Fibroblast of skin of right biceps (primary cell): ENCODE data around the gene SCAANT1.

ENCODE experiments used
- DNase-seq: peaks from one replicate; pipeline ENCODE4 v3.0.0-alpha.2; 2013

Gene SCAANT1

DNA sequence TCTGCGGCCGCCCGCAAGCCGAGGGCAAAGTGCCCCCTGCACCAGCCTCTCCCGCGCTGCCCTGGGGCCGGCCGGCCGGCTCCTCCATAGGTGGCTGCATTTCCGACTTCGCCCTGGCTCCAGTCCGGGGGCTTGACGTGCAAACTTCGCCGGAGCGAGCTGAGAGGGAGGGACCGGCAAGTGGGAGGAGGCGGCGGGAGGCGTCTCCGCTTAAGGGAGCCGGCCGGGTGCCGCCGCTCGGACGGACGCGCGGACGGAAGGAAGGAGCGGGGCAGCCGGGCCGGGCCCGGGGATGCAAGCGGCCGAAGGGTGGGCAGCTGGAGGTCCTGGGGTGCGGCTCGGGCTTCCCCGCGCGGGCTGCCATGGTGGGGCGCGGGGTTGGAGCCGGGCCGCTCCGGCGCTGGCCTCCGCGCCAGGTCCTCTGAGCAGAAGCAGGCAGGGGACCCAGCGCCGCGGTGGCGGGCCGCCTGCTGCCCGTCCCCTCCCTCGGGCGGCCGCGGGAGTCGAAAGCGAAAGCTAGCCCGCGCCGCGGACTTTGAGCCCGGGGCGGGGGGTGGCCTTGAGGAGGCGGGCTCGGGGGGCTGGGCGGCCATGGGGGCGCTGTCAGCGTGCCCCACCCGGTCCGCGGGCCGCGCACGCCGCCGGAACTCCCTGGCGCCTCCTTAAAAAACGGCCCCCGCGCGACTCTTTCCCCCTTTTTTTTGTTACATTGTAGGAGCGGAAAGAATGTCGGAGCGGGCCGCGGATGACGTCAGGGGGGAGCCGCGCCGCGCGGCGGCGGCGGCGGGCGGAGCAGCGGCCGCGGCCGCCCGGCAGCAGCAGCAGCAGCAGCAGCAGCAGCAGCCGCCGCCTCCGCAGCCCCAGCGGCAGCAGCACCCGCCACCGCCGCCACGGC is at the start of gene SCAANT1:
Gene SCAANT1 (minus strand): TSS at position 511 of the 895 bp plus-strand sequence.
- peak; percentile 92 for DNase-seq

DNA sequence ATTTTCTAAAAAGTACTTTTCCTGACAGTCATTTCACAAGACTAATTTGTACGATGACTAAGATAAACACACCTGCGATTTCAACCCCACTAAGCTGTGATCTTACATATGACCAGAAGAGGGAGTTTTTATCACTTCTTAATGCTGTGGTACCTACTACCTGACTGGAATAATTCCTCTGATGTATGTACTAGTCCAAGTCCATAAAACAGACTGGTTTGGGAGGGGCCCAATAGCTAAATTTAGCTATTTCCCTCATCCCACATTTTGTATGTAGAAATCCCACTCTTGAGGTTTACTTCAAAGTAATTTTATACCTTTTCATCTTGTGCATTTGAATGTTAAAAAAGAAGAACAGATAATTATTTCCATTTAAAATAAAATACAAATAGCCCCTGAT is 49.7 kb upstream of the SCAANT1 start:
- no peak for DNase-seq

DNA sequence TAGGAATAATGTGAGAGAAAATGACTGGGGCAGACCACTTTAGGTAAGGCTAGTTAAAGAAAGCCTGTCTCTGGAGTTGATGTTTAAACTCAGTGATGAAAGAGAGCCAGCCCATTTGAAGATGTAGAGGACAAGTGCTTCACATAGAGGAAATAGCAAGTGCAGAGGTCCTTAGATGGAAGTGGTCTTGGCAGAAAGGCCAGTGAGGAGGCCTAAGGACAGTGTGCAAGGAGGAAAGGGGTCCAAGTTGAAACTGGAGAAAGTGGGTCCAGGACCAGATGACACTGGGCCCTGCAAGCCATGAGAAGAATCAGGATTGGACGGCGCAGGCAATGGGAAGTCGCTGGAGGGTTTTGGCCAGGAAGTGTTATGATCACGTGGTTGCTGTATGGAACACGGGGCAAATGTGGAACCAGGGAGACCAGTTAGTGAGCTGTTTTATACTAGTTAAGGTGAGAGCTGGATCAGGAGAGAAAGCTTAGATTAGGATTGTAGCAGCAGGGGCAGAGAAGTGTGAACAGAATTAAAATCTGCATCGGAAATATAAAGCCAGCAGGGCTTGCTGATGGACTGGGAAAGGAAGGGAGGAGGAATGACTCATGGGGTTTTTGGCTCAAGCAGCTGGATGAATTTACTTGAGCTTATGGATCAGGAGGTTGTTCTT is 48.0 kb upstream of the SCAANT1 start:
- DNase-seq, result peak; percentile 68

DNA sequence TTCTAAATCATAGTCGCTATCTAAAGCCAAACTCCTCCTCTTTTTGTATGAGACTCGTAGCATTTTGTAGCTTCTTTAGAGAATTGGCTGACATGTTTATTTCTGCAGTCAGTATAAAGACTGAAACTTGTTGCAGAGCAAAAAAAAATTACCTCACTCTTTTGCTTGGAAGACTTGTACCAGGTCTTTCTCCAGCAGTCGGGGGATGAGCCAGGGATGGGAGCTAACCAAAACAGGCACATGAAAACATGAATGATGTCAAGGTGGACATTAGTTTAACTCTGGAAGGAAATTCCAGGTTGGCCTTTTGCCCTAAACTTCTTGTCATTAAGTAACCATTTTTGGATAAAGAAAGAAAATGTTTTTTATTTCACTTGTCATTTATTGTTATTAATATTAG is 47.0 kb upstream of the SCAANT1 start:
- no peak for DNase-seq

GRCh38 chr3:63955830-63956545 is 43.8 kb upstream of the SCAANT1 start:
- no peak for DNase-seq

DNA sequence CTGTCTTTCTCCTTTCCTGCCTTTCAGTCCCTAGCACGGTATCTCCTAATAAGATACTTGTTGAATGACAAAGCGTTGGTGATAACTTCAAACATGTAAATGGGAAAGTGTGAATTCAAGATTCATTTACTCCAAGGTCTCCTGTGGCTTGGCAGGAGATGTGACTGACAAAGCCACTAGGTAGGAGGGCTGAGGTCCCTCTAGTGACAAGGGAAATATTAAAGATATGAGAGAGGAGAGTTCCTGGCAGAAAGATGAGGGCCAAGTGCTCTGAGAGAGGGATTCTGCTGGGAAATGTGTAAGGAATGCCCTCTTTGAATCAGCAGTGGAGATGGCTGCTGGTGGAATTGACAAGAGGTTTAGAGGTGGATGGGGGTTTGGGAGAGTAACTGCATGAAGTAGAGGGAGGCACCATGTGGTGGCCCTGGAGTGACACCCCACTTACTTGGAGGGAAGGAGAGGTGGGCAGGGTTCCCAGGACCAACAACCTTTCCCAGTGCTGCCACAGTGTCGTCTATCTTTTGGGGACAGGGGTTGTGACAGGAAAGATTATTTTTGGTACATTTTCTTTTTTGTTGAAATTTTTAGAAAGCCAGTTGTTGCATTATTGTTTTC is 43.0 kb upstream of the SCAANT1 start:
- no peak for DNase-seq

GRCh38 chr3:63954182-63954581 is 42.0 kb upstream of the SCAANT1 start:
- no peak for DNase-seq

DNA sequence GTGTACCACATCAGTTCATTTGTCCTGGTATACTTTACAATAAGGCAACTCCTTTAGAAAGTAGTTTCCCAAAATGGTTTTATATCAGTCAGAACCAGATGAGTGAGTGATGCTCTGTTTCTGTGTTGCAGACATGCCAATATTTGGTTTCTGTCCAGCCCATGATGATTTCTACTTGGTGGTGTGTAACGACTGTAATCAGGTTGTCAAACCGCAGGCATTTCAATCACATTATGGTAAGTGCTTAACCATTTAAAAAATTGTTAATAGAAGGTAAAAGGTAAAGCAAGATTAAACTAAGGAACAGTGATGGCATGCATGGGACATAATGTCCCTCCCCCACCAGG is 40.0 kb upstream of the SCAANT1 start:
- DNase-seq, result peak; percentile 38

DNA sequence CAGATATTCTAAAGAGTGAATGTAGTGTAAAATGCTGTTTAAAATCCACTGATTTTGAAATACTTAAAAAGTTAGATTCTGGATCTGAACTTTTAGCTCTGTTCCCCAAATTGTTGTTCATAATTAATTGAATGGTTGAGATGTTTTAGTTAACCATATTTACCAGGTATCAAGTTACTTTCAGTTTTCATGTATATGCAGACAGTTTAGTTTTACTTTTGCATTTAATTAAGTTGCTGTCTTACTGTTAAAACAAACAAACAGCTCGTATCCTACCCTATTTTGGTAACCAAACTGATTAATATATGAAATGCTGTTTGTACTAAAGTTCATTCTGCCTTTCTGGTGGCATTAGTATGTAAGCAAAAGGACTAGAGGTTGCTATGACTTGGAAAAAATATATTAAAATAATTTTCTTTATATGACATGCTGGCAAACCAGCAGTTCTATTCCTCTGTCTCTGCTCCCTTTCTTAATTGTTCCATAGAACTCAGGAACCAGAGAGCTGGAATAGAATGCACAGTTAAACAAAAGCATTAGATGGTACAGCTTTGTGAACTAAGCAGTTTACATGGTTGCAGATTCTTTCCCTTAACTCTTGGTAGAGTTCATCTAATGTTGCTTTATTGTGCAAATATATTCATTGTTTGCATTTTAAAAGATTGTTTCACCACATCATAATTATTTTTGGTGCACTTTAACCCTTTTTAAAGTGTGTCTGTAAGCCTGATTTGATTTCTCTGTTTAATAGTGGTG is 39.5 kb upstream of the SCAANT1 start:
- no peak for DNase-seq

GRCh38 chr3:63950698-63951097 is 38.5 kb upstream of the SCAANT1 start:
- no peak for DNase-seq

DNA sequence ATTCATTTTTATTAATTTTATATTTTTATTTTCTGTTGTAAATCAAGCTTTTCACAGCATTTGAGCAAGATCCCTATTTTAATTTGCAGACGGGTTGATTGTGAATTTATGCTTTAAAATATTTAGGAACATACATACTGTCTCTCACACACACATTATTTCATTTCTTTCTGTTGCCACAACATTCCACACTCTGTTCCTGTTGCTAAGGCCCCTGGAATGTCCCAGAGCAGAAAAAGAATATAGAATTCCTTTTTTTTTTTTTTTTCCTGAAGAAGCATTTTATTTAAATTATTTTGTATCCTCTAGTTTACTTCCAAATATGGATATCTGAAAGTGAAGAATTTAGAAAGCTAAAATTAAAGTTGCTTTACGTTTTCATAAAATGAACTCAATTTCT is 36.8 kb upstream of the SCAANT1 start:
- DNase-seq, result peak; percentile 86

- DNase-seq, result no peak
Observed at GRCh38 chr3:63947594-63947993, 35.4 kb upstream of the SCAANT1 start.

DNA sequence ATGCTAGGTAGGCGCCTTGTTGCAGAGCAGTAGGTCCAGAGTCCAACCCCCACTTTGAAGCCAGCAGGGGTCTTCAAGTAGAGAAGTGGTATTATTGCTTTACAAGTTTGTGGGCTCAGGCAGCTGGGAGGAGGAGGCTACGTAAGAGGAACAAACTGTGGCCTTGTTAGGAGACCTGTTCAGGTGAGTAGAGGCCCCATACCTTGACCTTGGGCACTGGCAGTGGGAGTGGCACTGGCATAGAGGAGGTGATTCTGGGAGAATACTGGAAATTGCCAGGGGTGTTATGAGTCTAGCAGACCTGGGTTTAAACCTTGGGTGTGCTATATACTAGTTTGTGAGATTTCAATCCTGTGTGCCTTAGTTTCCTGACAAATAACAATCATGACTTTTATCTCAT is 34.6 kb upstream of the SCAANT1 start:
- DNase-seq, result no peak

DNA sequence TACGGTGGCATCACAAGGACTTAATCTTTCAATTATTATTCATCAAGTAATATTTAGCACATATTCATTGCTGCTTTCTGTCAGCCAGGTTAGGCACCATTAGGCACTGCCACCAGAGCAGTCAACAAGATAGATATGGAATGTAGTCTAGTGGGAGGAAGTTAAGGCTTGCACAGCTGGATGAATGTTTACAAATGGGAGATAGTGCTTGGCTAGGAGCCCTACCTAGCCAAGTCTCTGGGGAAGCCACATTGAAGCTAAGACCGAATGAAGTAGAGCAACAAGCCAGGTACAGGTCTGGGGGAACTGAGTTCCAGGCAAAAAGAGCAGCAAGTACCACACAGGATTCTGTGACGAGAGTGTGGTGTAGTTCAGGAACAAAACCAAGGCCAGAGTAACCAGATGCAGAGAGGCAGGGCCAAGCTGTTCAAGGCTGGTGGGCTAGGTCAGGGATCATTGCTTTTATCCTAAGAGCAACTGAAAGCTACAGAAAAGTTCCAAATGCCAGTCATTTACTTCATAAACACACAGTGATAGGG is 33.4 kb upstream of the SCAANT1 start:
- no peak for DNase-seq

GRCh38 chr3:63943678-63944077 is 31.5 kb upstream of the SCAANT1 start:
- DNase-seq, result no peak

GRCh38 chr3:63942528-63942927 is 30.3 kb upstream of the SCAANT1 start:
- no peak for DNase-seq

- peak; percentile 36 for DNase-seq
Observed at GRCh38 chr3:63940389-63940757, 28.2 kb upstream of the SCAANT1 start.

GRCh38 chr3:63937661-63938651 is 25.8 kb upstream of the SCAANT1 start:
- DNase-seq, result no peak

GRCh38 chr3:63936925-63937324 is 24.7 kb upstream of the SCAANT1 start:
- no peak for DNase-seq

DNA sequence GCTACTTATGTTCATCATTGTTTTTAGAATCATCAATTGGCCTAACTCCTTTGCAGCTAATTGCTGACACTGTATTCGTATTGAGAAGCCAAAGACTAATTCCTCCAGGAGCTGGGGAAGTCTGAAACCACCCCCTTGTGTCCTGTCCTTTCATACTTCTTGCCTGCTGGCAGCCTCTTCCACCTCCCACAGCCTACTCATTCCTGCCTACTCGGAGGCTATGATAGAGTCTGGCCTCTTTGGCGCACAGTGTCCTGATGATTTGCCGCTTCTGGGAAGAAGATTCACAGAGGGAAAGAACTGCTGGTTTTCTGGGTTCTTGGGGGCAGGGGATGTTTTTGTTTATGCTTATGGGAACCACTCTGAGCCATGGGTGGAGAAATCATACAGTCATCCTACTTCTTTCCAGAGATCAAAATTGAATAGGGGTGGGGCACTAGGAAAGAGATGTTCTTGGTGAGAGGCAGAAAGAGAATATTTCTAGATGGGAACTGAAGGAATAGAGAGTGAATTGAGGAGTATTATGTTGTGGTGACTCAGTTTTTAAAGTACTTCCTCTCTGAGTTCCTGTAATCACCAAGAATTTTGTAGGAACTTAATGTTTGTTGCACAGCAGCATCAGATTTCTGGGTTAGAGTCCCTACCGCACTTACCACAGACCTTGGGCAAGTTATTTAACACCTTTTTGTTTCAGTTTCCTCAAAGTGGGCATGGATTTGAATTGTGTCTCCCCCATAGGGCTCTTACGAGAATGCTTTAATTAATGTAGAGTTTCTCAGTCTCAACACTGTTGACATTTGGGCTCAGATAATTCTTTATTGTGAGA is 22.1 kb upstream of the SCAANT1 start:
- DNase-seq, result no peak
